GM12878 (cell line): ENCODE results near the gene ZC3H10. TPM values are rescaled to one million over a fixed set of nuclear protein-coding genes. Genes with fewer than 3 reads are reported as not detected.
A peak's percentile ranks its signal among the peaks of the same experiment; 100 is the strongest.

ENCODE experiments used
- ATAC-seq: fragments of 200-7000 bp; cut with Tn5 transposase; 3 replicates; pipeline ENCODE4 v1.9.1; 2020; ENCODE audit warnings: mild to moderate bottlenecking, moderate library complexity
- BruUV-seq: library from RNA; stranded (reverse); fragments of 400-500 nt; replicated peaks from 2 replicates; lab custom pipeline; 2021; lab: Mats Ljungman, UMichigan
- CTCF ChIA-PET: fragments of 300-600 bp; sonication (Branson Sonifier 250); formaldehyde crosslinking; extraction: SDS; loops from one replicate; lab custom pipeline; 2021; ENCODE audit warnings: inconsistent platforms; lab: Yijun Ruan, JAX
- POLR2A ChIA-PET: fragments of 350-600 bp; formaldehyde crosslinking; extraction: SDS; loops from one replicate; lab custom pipeline; 2021; ENCODE audit warnings: inconsistent platforms; lab: Charles Lee
- RAD21 ChIA-PET: fragments of 300-600 bp; sonication (Branson Sonifier 250); formaldehyde crosslinking; loops from one replicate; lab custom pipeline; 2023; ENCODE audit warnings: antibody characterized with exemption; ENCODE audit not compliant: unreplicated experiment; lab: Charles Lee
- SMC1A ChIA-PET: fragments of 300-600 bp; sonication (Branson Sonifier 250); formaldehyde crosslinking; loops from one replicate; lab custom pipeline; 2023; ENCODE audit not compliant: unreplicated experiment, uncharacterized antibody; lab: Charles Lee
- DNase-seq: peaks from one replicate; pipeline ENCODE4 v3.0.0-alpha.2; 2011; ENCODE audit warnings: low read depth, low spot score
- FAIRE-seq: peaks from 3 replicates; lab custom pipeline; 2011; peaks lifted over from hg19 to GRCh38; lab: Jason Lieb, UNC
- H2AFZ ChIP-seq: 2 replicates; pipeline ENCODE4 v1.6.0; 2011; ENCODE audit warnings: low read depth, low read length, control low read depth; ENCODE audit not compliant: control insufficient read depth
- H3K27ac ChIP-seq: 2 replicates; pipeline ENCODE4 v1.5.1; 2011; ENCODE audit warnings: control low read depth; ENCODE audit not compliant: control insufficient read depth, insufficient read depth
- H3K27me3 ChIP-seq, 2 experiments: replicated peaks in 1 of 2; 2 replicates each; pipeline versions ENCODE4 v1.6.0 to v1.6.1; 2011; ENCODE audit warnings: low read length in 1 of 2; ENCODE audit not compliant: control insufficient read depth in 2 of 2, insufficient read depth in 2 of 2
- H3K36me3 ChIP-seq, 2 experiments: 2 replicates each; pipeline ENCODE4 v1.5.1; 2011; ENCODE audit warnings: low read length in 1 of 2; ENCODE audit not compliant: control insufficient read depth in 2 of 2, insufficient read depth in 2 of 2
- H3K4me1 ChIP-seq: 2 replicates; pipeline ENCODE4 v1.6.1; 2011; ENCODE audit warnings: mild to moderate bottlenecking, low read length, moderate library complexity, mixed read lengths; ENCODE audit not compliant: control insufficient read depth, insufficient read depth
- H3K4me2 ChIP-seq: 2 replicates; pipeline ENCODE4 v1.6.0; 2011; ENCODE audit warnings: control low read depth; ENCODE audit not compliant: control insufficient read depth, insufficient read depth
- H3K4me3 ChIP-seq: fragments of 200-600 bp; sonication (generic); 2 replicates; pipeline ENCODE4 v1.5.1; 2016
- H3K79me2 ChIP-seq: 2 replicates; pipeline ENCODE4 v1.6.0; 2011; ENCODE audit warnings: low read length; ENCODE audit not compliant: control insufficient read depth, insufficient read depth
- H3K9ac ChIP-seq: 2 replicates; pipeline ENCODE4 v1.8.0; 2011; ENCODE audit warnings: low read length, control low read depth, mixed read lengths; ENCODE audit not compliant: control insufficient read depth, insufficient read depth
- H3K9me3 ChIP-seq: replicated peaks from 3 replicates; pipeline ENCODE4 v1.5.1; 2011; ENCODE audit warnings: mild to moderate bottlenecking, low read length; ENCODE audit not compliant: control insufficient read depth, insufficient read depth
- H4K20me1 ChIP-seq: 2 replicates; pipeline ENCODE4 v1.6.0; 2011; ENCODE audit not compliant: control insufficient read depth, insufficient read depth
- BMI1 ChIP-seq: fragments of 450-650 bp; IDR thresholded peaks from 2 replicates; pipeline ENCODE4 v1.6.1; 2016; ENCODE audit warnings: mild to moderate bottlenecking, moderate library complexity, borderline replicate concordance
- IKZF2 ChIP-seq, 2 experiments: fragments of 450-650 bp; IDR thresholded peaks; 2 replicates each; pipeline ENCODE4 v1.6.1; 2017; ENCODE audit warnings: mild to moderate bottlenecking in 2 of 2, moderate library complexity in 2 of 2
- PAX8 ChIP-seq: fragments of 450-650 bp; IDR thresholded peaks from 2 replicates; pipeline ENCODE4 v1.6.1; 2017; ENCODE audit warnings: mild to moderate bottlenecking, moderate library complexity
- POLR2AphosphoS2 ChIP-seq: IDR thresholded peaks from 2 replicates; pipeline ENCODE4 v1.6.1; 2011; ENCODE audit warnings: low read depth, mild to moderate bottlenecking, low read length, improper control_type of control experiment, moderate library complexity
- TAF1 ChIP-seq: IDR thresholded peaks from 2 replicates; pipeline ENCODE4 v1.6.1; 2011; ENCODE audit warnings: mild to moderate bottlenecking, low read depth, low read length, borderline replicate concordance
- ZNF24 ChIP-seq: fragments of 450-650 bp; IDR thresholded peaks from 2 replicates; pipeline ENCODE4 v1.6.1; 2017; ENCODE audit warnings: antibody characterized with exemption, mild to moderate bottlenecking
- WGBS: methylation state at CpG from one replicate; pipeline ENCODE4 v1.1.6; 2016; ENCODE audit warnings: low lambda C conversion rate; ENCODE audit not compliant: insufficient replicate concordance, insufficient coverage; ENCODE audit errors: missing lambda C conversion rate; 5-methylcytosine and 5-hydroxymethylcytosine counted together
- in situ Hi-C: fragments of 300-500 bp; cut with MboI; formaldehyde crosslinking; loops from 9 replicates; pipeline ENCODE4 v1.14.3; 2018; ENCODE audit warnings: mixed read lengths
- intact Hi-C: fragments of 100-400 bp; cut with micrococcal nuclease; formaldehyde crosslinking; loops from one replicate; pipeline ENCODE4 v1.14.2; 2022; ENCODE audit not compliant: unreplicated experiment
- polyA plus RNA-seq, 11 experiments: library from polyadenylated mRNA; depleted of rRNA in 4 of 11; unstranded in 6 of 11; stranded (reverse) in 5 of 11; fragments of >200 nt; fragmentation: Nextera tagmentation in 4 of 11; fragmentation: Illumina TruSeq in 1 of 11; extraction: Ambion mirVana in 4 of 11; extraction: Trizol in 1 of 11; gene quantifications; 1 replicate in 1 of 11; 2 replicates in 10 of 11; pipeline versions ENCODE4 v1.2.1 to v1.2.3, GENCODE V29; 2011 to 2016; ENCODE audit warnings: inconsistent platforms in 2 of 11, missing spikeins in 2 of 11, low read depth in 1 of 11
- total RNA-seq, 4 experiments: library from RNA; depleted of rRNA in 3 of 4; stranded (reverse); fragments of >200 nt in 3 of 4; fragmentation: Illumina TruSeq in 1 of 4; extraction: Trizol in 1 of 4; gene quantifications; 2 replicates each; pipeline versions ENCODE4 v1.2.1 to v1.2.3, GENCODE V29; 2013 to 2021
- TF ChIP-seq, protein P1 (sequence below): fragments of 450-650 bp; IDR thresholded peaks from 2 replicates; pipeline ENCODE4 v1.6.1; 2017; ENCODE audit warnings: mild to moderate bottlenecking, moderate library complexity

Gene ZC3H10
- total and polyA plus RNA-seq, 10 of the 15 experiments (the other 5 are each of a cell fraction or from before 2014, with no cell fraction given), result 0.56 to 6.4 (median 3.7) TPM

DNA sequence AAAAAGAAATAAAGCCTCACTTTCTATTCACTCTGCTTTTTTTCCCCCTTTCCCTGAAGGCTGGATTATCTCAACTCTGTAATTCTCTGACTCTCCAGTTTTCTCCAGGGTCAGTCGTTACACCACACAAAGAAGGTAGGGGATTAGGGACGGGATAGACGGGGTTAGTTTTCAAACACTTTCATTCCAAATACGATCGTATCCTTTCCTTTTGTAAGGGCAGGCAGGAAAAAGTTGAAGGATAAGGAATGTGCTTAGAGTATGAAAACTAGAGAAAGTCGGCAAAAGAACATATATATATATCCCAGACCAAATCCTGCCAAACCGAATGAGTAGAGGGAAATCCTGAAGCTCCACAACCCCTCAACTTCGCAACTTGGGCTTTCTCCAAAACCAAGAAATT, 9.4 kb downstream of the ZC3H10 start:
- in situ Hi-C loops, result no loop called here
- peak overlapping the region; percentile 58 for H3K9ac ChIP-seq
- ChIA-PET SMC1A (interaction anchor here (0.6 to 4.8 kb wide), 11 partner anchors 9 to 509 kb away, joined by 3 to 68 read pairs (median 6); partner anchors contain the start of genes MYL6, MYL6B, PA2G4 and RNF41), CTCF (interaction anchor here (0.7 to 10.3 kb wide), 17 partner anchors 9 to 389 kb away, joined by 3 to 129 read pairs (median 5); partner anchors contain the start of genes PA2G4, RNF41, RPL41 and SMARCC2), POLR2A (interaction anchor here (0.5 to 4.5 kb wide), 19 partner anchors 9 to 509 kb away, joined by 3 to 56 read pairs (median 5); partner anchors contain the start of genes ANKRD52, CNPY2, MYL6 and MYL6B)
- no peak for ATAC-seq
- peaks cover 24% of the 10 kb centered on the region for H3K4me1 ChIP-seq
- 1% methylated on average over 8 of the region's 8 CpGs for WGBS
- BruUV-seq, result TSS peak; percentile 71
- peaks cover 21% of the 10 kb centered on the region for H3K79me2 ChIP-seq
- H3K27me3 ChIP-seq, result no peaks in the 10 kb centered on the region
- H2AFZ ChIP-seq, result peak overlapping the region; percentile 69
- H4K20me1 ChIP-seq, result no peaks in the 10 kb centered on the region
- FAIRE-seq, result no peak
- peak overlapping the region; percentile 94 for H3K4me2 ChIP-seq
- peak overlapping the region; percentile 54 for H3K4me3 ChIP-seq
- TF ChIP-seq IKZF2 (IDR thresholded peaks at IDR 0.05) (0 out of 4 replicates have a peak, but pooled peaks of 1 of the 2 experiments have one; percentile 15), PAX8 (no peak)
- TF ChIP-seq, all 136 proteins: peak for 1
- Histone ChIP-seq H3K36me3 (peaks cover 9 to 16% of the 10 kb centered on the region in 2 experiments), H3K9me3 (no peaks in the 10 kb centered on the region), H3K27ac (peak overlapping the region; percentile 72)
- intact Hi-C loops, result loop anchor here (2.0 to 10.0 kb wide), 3 partner anchors 131 to 517 kb away; partner anchors contain the start of genes ANKRD52, ATP5F1B and SPRYD4
- DNase-seq, result no peak
- RAD21 ChIA-PET, result interaction anchor here (0.7 to 6.8 kb wide), 18 partner anchors 8 to 389 kb away, joined by 3 to 98 read pairs (median 5); partner anchors contain the start of genes MYL6, MYL6B, PA2G4 and RAB5B

- ATAC-seq (peak; percentile 93), DNase-seq (peak; percentile 98), FAIRE-seq (peak; percentile 91)
- RAD21 ChIA-PET, result interaction anchor here (0.6 to 6.8 kb wide), 21 partner anchors 8 to 506 kb away, joined by 3 to 98 read pairs (median 4); partner anchors contain the start of genes MYL6, MYL6B, PA2G4 and RAB5B
- Histone ChIP-seq H3K4me3 (peak within 1 kb of the TSS; percentile 93), H2AFZ (peak within 1 kb of the TSS; percentile 69), H4K20me1 (no peaks in the 10 kb centered on the region), H3K27me3 (no peaks in the 10 kb centered on the region), H3K9me3 (no peaks in the 10 kb centered on the region), H3K27ac (peak within 1 kb of the TSS; percentile 72), H3K4me2 (peak within 1 kb of the TSS; percentile 98), H3K79me2 (peaks cover 21% of the 10 kb centered on the region), H3K4me1 (peaks cover 24% of the 10 kb centered on the region), H3K9ac (peak within 1 kb of the TSS; percentile 78), H3K36me3 (peaks cover 10 to 16% of the 10 kb centered on the region in 2 experiments)
- intact Hi-C loops (loop anchor here (2.0 to 10.0 kb wide), 3 partner anchors 131 to 517 kb away; partner anchors contain the start of genes ANKRD52, ATP5F1B and SPRYD4), in situ Hi-C loops (no loop called here)
- BruUV-seq, result TSS peak; percentile 52
- CTCF ChIA-PET, result interaction anchor here (0.7 to 10.3 kb wide), 18 partner anchors 9 to 390 kb away, joined by 3 to 129 read pairs (median 4); partner anchors contain the start of genes PA2G4, RNF41, RPL41 and SMARCC2
- 0% methylated on average over 44 of the region's 49 CpGs for WGBS
- POLR2A ChIA-PET, result interaction anchor here (0.5 to 4.5 kb wide), 19 partner anchors 9 to 509 kb away, joined by 3 to 56 read pairs (median 5); partner anchors contain the start of genes ANKRD52, CNPY2, MYL6 and MYL6B
- SMC1A ChIA-PET, result interaction anchor here (0.6 to 4.8 kb wide), 13 partner anchors 9 to 509 kb away, joined by 3 to 68 read pairs (median 4); partner anchors contain the start of genes MYL6, MYL6B, PA2G4 and RNF41
- TF ChIP-seq, protein P1, sequence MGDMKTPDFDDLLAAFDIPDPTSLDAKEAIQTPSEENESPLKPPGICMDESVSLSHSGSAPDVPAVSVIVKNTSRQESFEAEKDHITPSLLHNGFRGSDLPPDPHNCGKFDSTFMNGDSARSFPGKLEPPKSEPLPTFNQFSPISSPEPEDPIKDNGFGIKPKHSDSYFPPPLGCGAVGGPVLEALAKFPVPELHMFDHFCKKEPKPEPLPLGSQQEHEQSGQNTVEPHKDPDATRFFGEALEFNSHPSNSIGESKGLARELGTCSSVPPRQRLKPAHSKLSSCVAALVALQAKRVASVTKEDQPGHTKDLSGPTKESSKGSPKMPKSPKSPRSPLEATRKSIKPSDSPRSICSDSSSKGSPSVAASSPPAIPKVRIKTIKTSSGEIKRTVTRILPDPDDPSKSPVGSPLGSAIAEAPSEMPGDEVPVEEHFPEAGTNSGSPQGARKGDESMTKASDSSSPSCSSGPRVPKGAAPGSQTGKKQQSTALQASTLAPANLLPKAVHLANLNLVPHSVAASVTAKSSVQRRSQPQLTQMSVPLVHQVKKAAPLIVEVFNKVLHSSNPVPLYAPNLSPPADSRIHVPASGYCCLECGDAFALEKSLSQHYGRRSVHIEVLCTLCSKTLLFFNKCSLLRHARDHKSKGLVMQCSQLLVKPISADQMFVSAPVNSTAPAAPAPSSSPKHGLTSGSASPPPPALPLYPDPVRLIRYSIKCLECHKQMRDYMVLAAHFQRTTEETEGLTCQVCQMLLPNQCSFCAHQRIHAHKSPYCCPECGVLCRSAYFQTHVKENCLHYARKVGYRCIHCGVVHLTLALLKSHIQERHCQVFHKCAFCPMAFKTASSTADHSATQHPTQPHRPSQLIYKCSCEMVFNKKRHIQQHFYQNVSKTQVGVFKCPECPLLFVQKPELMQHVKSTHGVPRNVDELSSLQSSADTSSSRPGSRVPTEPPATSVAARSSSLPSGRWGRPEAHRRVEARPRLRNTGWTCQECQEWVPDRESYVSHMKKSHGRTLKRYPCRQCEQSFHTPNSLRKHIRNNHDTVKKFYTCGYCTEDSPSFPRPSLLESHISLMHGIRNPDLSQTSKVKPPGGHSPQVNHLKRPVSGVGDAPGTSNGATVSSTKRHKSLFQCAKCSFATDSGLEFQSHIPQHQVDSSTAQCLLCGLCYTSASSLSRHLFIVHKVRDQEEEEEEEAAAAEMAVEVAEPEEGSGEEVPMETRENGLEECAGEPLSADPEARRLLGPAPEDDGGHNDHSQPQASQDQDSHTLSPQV, result no peak
- 0 out of 2 replicates have a peak, but pooled peaks have one; percentile 31 for TF ChIP-seq TAF1
- TF ChIP-seq POLR2AphosphoS2, result peak; percentile 48; the same call in 1 of the 2 replicates
- no peak for TF ChIP-seq BMI1
- TF ChIP-seq ZNF24, result no peak
Measured at GRCh38 chr12:56127888-56128669, 10.0 kb downstream of the ZC3H10 start, which contains the start of gene ESYT1. Gene ESYT1, plus strand, starts transcription at chr12:56128267. Its CDS starts 53 bp downstream, at chr12:56128320.
